Stimulated activated CD8-positive, alpha-beta memory T cell treated with anti-CD3 and anti-CD28 coated beads, Interleukin-7, amount 100 ng/mL, for 4 hours (primary cell): Measurements from ENCODE around the gene RMDN3.

Experiments
- DNase-seq, 2 donors: peaks; one replicate each; pipeline ENCODE4 v3.0.0-alpha.2; 2020; ENCODE audit warnings: low read depth in 2 of 2

The RMDN3 gene

GRCh38 chr15:40693904-40694687, 61.0 kb downstream of the RMDN3 start:
- no peak for DNase-seq

- DNase-seq = no peak
Measured at GRCh38 chr15:40691737-40692136, 63.3 kb downstream of the RMDN3 start.

GRCh38 chr15:40688932-40689799, 65.9 kb downstream of the RMDN3 start:
- DNase-seq = no peak
